ENCODE measurements around the gene HLCS. TPM values are rescaled to one million over a fixed set of nuclear protein-coding genes. Genes with fewer than 3 reads are reported as not detected.

HLCS gene
- total RNA-seq, 1 donor from 2014 or later = 20.2 TPM

- no peak overlapping the region for H3K27ac Mint-ChIP-seq
- H3K9me3 Mint-ChIP-seq = no peaks in the 10 kb centered on the region
- no peak for DNase-seq (ENCODE audit: low spot score in 2 of 2, unreplicated experiment in 2 of 2)
- H3K4me3 Mint-ChIP-seq = no peak overlapping the region
- peaks cover 4% of the 10 kb centered on the region for H3K4me1 Mint-ChIP-seq
- no peak for TF ChIP-seq CTCF (IDR thresholded peaks at IDR 0.05; ENCODE audit: unreplicated experiment)
- no peaks in the 10 kb centered on the region for H3K27me3 Mint-ChIP-seq (ENCODE audit: low read depth)
- H3K36me3 Mint-ChIP-seq = peaks cover under 1% of the 10 kb centered on the region
Observed at GRCh38 chr21:36856643-36857042, 109.8 kb downstream of the HLCS start.

DNA sequence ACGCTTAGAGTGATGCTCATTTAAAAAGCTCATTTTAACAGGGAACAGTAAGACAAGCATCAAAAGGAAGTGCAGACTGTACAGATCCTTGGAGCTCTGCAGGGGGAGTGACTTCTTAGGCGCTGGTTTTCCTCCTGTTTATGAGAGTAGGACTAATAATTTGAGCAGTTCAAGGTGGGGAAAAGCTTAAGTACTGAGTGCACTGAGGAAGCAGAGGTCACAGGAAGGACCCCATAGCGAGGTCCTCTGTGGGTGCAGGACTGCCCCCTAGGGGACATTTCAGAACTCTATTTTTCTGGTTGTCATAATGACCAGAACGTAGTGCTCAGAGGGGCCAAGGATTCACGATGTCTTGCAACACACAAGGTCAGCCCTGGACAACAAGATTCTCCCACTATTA, 112.1 kb downstream of the HLCS start:
- Mint-ChIP-seq H3K27me3 (ENCODE audit: low read depth) (no peaks in the 10 kb centered on the region), H3K9me3 (no peaks in the 10 kb centered on the region), H3K27ac (no peak overlapping the region), H3K4me3 (no peak overlapping the region), H3K4me1 (peaks cover 4% of the 10 kb centered on the region), H3K36me3 (no peaks in the 10 kb centered on the region)
- peak; percentile 59 for TF ChIP-seq CTCF (IDR thresholded peaks at IDR 0.05; ENCODE audit: unreplicated experiment)
- no peak for DNase-seq (ENCODE audit: low spot score in 2 of 2, unreplicated experiment in 2 of 2)

DNA sequence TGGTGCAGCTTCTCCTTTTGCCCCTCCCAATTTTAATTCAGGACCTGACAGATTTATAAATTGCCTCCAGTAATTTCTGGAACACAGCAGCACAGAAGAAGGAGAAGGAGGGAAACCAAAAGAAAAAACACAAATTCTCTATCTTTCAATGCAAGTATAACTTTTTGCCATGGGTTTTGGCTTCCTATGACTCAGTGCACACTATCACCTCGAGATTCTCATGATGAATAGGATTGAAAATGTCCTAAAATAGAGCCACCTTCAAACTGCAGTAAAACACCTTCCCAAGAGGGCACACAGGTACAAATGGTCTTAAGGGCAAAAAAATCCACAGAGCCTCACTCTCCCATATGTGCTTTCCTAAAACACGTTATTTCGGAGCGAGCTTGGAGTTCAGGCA, 113.6 kb downstream of the HLCS start:
- Mint-ChIP-seq H3K4me1 (peaks cover 4% of the 10 kb centered on the region), H3K9me3 (no peaks in the 10 kb centered on the region), H3K36me3 (no peaks in the 10 kb centered on the region), H3K27ac (no peak overlapping the region), H3K4me3 (no peak overlapping the region), H3K27me3 (ENCODE audit: low read depth) (no peaks in the 10 kb centered on the region)
- TF ChIP-seq CTCF (IDR thresholded peaks at IDR 0.05; ENCODE audit: unreplicated experiment) = no peak
- no peak for DNase-seq (ENCODE audit: low spot score in 2 of 2, unreplicated experiment in 2 of 2)

DNA sequence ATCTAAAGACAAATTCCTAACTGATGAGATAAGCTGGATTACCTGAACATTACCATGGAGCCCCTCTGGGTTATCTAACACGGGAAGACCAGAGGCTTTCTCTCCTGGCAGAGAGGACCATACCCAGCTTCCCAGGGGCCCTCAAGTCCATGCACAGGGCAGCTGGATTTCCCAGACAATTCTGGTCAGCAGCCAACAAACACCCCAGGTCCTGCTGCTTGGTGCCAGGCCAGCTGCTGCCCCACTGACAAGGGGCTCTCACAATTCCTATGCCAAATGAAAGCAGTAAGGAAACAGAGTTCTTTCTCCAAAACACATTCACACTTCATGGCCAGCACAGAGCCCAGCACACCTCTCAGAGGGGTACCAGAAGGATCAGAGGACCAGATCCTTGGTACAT, 114.2 kb downstream of the HLCS start:
- Mint-ChIP-seq H3K9me3 (no peaks in the 10 kb centered on the region), H3K27ac (no peak overlapping the region), H3K4me3 (no peak overlapping the region), H3K4me1 (peaks cover 6% of the 10 kb centered on the region), H3K27me3 (ENCODE audit: low read depth) (no peaks in the 10 kb centered on the region), H3K36me3 (no peaks in the 10 kb centered on the region)
- no peak for TF ChIP-seq CTCF (IDR thresholded peaks at IDR 0.05; ENCODE audit: unreplicated experiment)
- no peak for DNase-seq (ENCODE audit: low spot score in 2 of 2, unreplicated experiment in 2 of 2)

DNA sequence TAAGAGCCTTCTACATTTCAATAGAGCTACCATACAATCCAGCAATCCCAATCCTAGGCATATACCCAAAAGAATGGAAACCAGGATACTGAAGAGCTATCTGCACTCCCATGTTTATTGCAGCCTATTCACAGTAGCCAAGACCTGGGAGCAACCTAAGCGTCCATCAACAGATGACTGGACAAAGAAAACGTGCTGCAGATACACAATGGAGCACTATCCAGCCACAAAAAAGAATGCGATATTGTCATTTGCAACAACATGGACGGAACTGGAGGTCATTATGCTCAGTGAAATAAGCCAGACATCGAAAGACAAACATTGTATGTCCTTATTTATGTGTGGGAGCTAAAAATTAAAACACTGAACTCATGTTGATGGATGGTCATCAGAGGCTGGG, 115.3 kb downstream of the HLCS start:
- Mint-ChIP-seq H3K27me3 (ENCODE audit: low read depth) (no peaks in the 10 kb centered on the region), H3K4me3 (no peak overlapping the region), H3K36me3 (no peaks in the 10 kb centered on the region), H3K9me3 (no peaks in the 10 kb centered on the region), H3K4me1 (peaks cover 13% of the 10 kb centered on the region), H3K27ac (no peak overlapping the region)
- TF ChIP-seq CTCF (IDR thresholded peaks at IDR 0.05; ENCODE audit: unreplicated experiment) = no peak
- DNase-seq (ENCODE audit: low spot score in 2 of 2, unreplicated experiment in 2 of 2) = no peak

- H3K4me3 Mint-ChIP-seq = no peak overlapping the region
- no peak for TF ChIP-seq CTCF (IDR thresholded peaks at IDR 0.05; ENCODE audit: unreplicated experiment)
- no peaks in the 10 kb centered on the region for H3K27me3 Mint-ChIP-seq (ENCODE audit: low read depth)
- no peaks in the 10 kb centered on the region for H3K9me3 Mint-ChIP-seq
- no peak overlapping the region for H3K27ac Mint-ChIP-seq
- peaks cover 13% of the 10 kb centered on the region for H3K4me1 Mint-ChIP-seq
- no peaks in the 10 kb centered on the region for H3K36me3 Mint-ChIP-seq
- no peak for DNase-seq (ENCODE audit: low spot score in 2 of 2, unreplicated experiment in 2 of 2)
Observed at GRCh38 chr21:36850372-36850771, 116.1 kb downstream of the HLCS start.
